ENCODE data around the gene CTXND2. TPM values are rescaled to one million over a fixed set of nuclear protein-coding genes. Genes with fewer than 3 reads are reported as not detected.
"Not testable (repeated sequence)": the region's sequence is repeated elsewhere in the genome, so short reads cannot be mapped to it uniquely, and the experiment has no call there.

CTXND2 gene
- 1 to 10 TPM in 1 of 2 donors, not detected in 1; 1.4 TPM for total RNA-seq

GRCh38 chr1:150887018-150887417 is at the start of gene CTXND2:
TSS of gene CTXND2 (plus strand) at chr1:150887136. CDS start at chr1:150912315, 25,179 bp downstream.
- Histone ChIP-seq H3K27me3 (replicated peaks; ENCODE audit: insufficient read depth) (no peaks in the 10 kb centered on the region), H3K4me3 (no peak within 1 kb of the TSS), H3K36me3 (no peaks in the 10 kb centered on the region), H3K9me3 (no peaks in the 10 kb centered on the region), H3K4me1 (replicated peaks) (no peaks in the 10 kb centered on the region), H3K27ac (no peak within 1 kb of the TSS)
- DNase-seq (ENCODE audit: low spot score): no peak
- TF ChIP-seq CTCF (IDR thresholded peaks at IDR 0.05): no peak
- no peak for TF ChIP-seq POLR2A (IDR thresholded peaks at IDR 0.05)
- no peak for TF ChIP-seq POLR2AphosphoS5 (IDR thresholded peaks at IDR 0.05)
- intact Hi-C loops (cut with DNase I): no loop called here
- WGBS: 19% methylated on average over 3 of the region's 3 CpGs

- WGBS: 94% methylated on average over 11 of the region's 11 CpGs
- DNase-seq (ENCODE audit: low spot score); intact Hi-C loops (cut with DNase I): not testable (repeated sequence)
These were observed 46.1 kb upstream of the CTXND2 start for GRCh38 chr1:150840850-150841249.

GRCh38 chr1:150841626-150842025 is 45.3 kb upstream of the CTXND2 start:
- Histone ChIP-seq H3K4me1 (replicated peaks) (no peaks in the 10 kb centered on the region), H3K27me3 (replicated peaks; ENCODE audit: insufficient read depth) (no peaks in the 10 kb centered on the region), H3K36me3 (peaks cover 0 to 5% of the 10 kb centered on the region in 2 donors), H3K4me3 (no peak overlapping the region), H3K27ac (no peak overlapping the region), H3K9me3 (no peaks in the 10 kb centered on the region)
- no peak for DNase-seq (ENCODE audit: low spot score)
- intact Hi-C loops (cut with DNase I): no loop called here
- no peak for TF ChIP-seq CTCF (IDR thresholded peaks at IDR 0.05)
- 94% methylated on average over 3 of the region's 3 CpGs for WGBS

More at GRCh38 chr1:150840850-150841249, 46.1 kb upstream of the CTXND2 start:
- H3K4me1 ChIP-seq (replicated peaks); H3K9me3 ChIP-seq; H3K36me3 ChIP-seq; H3K27me3 ChIP-seq (replicated peaks; ENCODE audit: insufficient read depth); H3K4me3 ChIP-seq; H3K27ac ChIP-seq: not testable (repeated sequence)

GRCh38 chr1:150842343-150842742 is 44.6 kb upstream of the CTXND2 start:
- H3K36me3 ChIP-seq: peaks cover 0 to 5% of the 10 kb centered on the region in 2 donors
- H3K9me3 ChIP-seq: no peaks in the 10 kb centered on the region
- no peak overlapping the region for H3K4me3 ChIP-seq
- no peak overlapping the region for H3K27ac ChIP-seq
- intact Hi-C loops (cut with DNase I): no loop called here
- 84% methylated on average over 2 of the region's 2 CpGs for WGBS
- DNase-seq (ENCODE audit: low spot score): no peak
- H3K27me3 ChIP-seq (replicated peaks; ENCODE audit: insufficient read depth): no peaks in the 10 kb centered on the region
- no peaks in the 10 kb centered on the region for H3K4me1 ChIP-seq (replicated peaks)
- no peak for TF ChIP-seq POLR2A (IDR thresholded peaks at IDR 0.05)

GRCh38 chr1:150842964-150843363 is 44.0 kb upstream of the CTXND2 start:
- DNase-seq (ENCODE audit: low spot score): no peak
- Histone ChIP-seq H3K4me1 (replicated peaks) (no peaks in the 10 kb centered on the region), H3K36me3 (peaks cover 0 to 5% of the 10 kb centered on the region in 2 donors), H3K27me3 (replicated peaks; ENCODE audit: insufficient read depth) (no peaks in the 10 kb centered on the region), H3K27ac (no peak overlapping the region), H3K9me3 (no peaks in the 10 kb centered on the region), H3K4me3 (no peak overlapping the region)
- 92% methylated on average over 2 of the region's 2 CpGs for WGBS
- TF ChIP-seq POLR2AphosphoS5 (IDR thresholded peaks at IDR 0.05) (no peak), CTCF (IDR thresholded peaks at IDR 0.05) (no peak), POLR2A (IDR thresholded peaks at IDR 0.05) (no peak)
- intact Hi-C loops (cut with DNase I): no loop called here

- no peak for TF ChIP-seq CTCF (IDR thresholded peaks at IDR 0.05)
- TF ChIP-seq POLR2A (IDR thresholded peaks at IDR 0.05): no peak
- no peak for TF ChIP-seq POLR2AphosphoS5 (IDR thresholded peaks at IDR 0.05)
- H3K9me3 ChIP-seq: no peaks in the 10 kb centered on the region
- no peak overlapping the region for H3K4me3 ChIP-seq
- no peak overlapping the region for H3K27ac ChIP-seq
- DNase-seq (ENCODE audit: low spot score): no peak
- peaks cover 0 to 5% of the 10 kb centered on the region in 2 donors for H3K36me3 ChIP-seq
- WGBS: 87% methylated on average over 2 of the region's 2 CpGs
- H3K27me3 ChIP-seq (replicated peaks; ENCODE audit: insufficient read depth): no peaks in the 10 kb centered on the region
- no peaks in the 10 kb centered on the region for H3K4me1 ChIP-seq (replicated peaks)
- intact Hi-C loops (cut with DNase I): no loop called here
These were observed 43.5 kb upstream of the CTXND2 start for GRCh38 chr1:150843474-150843873.
